Uterus (tissue), 2 donors: ENCODE results near the gene F2RL1.

Experiments used
- POLR2A ChIP-seq, 2 donors: fragments of 450-650 bp; IDR thresholded peaks; one replicate each; pipeline ENCODE4 v1.6.1; 2016; ENCODE audit warnings: antibody characterized with exemption in 2 of 2, mild to moderate bottlenecking in 1 of 2, moderate library complexity in 1 of 2
- TF ChIP-seq, protein P1 (sequence below), 4 experiments: fragments of 200-600 bp in 2 of 4; fragments of 450-650 bp in 2 of 4; sonication (generic) in 2 of 4; IDR thresholded peaks; one replicate each; pipeline ENCODE4 v1.5.1; 2016 to 2019; ENCODE audit warnings: antibody characterized with exemption in 4 of 4, mild to moderate bottlenecking in 2 of 4, moderate library complexity in 1 of 4

DNA sequence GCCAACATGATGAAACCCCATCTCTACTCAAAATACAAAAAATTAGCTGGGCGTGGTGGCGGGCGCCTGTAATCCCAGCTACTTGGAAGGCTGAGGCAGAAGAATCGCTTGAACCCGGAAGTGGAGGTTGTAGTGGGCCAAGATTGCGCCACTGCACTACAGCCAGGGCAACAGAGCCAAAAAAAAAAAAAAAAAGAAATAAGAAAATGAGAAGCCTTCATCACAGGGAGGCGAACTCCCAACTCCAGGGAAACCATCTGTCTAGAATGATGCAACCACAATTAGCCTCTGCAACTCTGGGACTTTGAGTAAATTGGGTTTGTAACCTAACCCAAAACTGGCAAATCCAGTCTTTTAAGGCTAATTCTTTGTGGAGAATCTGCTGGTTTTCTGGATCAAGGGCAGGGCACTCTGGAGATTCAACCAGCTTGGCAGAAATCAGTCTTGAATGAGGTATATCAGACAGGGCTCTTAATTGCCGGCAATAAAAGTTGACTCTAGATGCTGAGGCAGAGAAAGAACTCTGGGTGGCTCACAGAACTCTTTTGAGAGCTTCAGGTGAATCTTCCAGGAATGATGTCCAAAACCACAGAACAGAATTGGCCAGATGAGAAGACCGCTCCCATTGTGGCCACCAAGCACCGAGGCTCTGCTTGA is 40.9 kb downstream of the F2RL1 start:
- TF ChIP-seq, protein P1, sequence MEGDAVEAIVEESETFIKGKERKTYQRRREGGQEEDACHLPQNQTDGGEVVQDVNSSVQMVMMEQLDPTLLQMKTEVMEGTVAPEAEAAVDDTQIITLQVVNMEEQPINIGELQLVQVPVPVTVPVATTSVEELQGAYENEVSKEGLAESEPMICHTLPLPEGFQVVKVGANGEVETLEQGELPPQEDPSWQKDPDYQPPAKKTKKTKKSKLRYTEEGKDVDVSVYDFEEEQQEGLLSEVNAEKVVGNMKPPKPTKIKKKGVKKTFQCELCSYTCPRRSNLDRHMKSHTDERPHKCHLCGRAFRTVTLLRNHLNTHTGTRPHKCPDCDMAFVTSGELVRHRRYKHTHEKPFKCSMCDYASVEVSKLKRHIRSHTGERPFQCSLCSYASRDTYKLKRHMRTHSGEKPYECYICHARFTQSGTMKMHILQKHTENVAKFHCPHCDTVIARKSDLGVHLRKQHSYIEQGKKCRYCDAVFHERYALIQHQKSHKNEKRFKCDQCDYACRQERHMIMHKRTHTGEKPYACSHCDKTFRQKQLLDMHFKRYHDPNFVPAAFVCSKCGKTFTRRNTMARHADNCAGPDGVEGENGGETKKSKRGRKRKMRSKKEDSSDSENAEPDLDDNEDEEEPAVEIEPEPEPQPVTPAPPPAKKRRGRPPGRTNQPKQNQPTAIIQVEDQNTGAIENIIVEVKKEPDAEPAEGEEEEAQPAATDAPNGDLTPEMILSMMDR (IDR thresholded peaks at IDR 0.05) = no peak
- no peak for TF ChIP-seq POLR2A (IDR thresholded peaks at IDR 0.05)
